B cell (primary cell): ENCODE results near the gene ZBTB24.
A peak's percentile ranks its signal among the peaks of the same experiment; 100 is the strongest.

ENCODE experiments used
- CTCF ChIP-seq: fragments of 200-600 bp; IDR thresholded peaks from one replicate; pipeline ENCODE4 v1.8.0; 2022; ENCODE audit warnings: antibody characterized with exemption, mild to moderate bottlenecking
- EZH2 ChIP-seq: IDR thresholded peaks from 2 replicates; pipeline ENCODE4 v1.6.1; 2012; ENCODE audit warnings: borderline replicate concordance, low read depth, mild to moderate bottlenecking, moderate library complexity, low read length; ENCODE audit not compliant: insufficient read depth, poor library complexity, severe bottlenecking

GRCh38 chr6:109456111-109456583, 26.9 kb downstream of the ZBTB24 start:
- TF ChIP-seq CTCF (peak; percentile 20), EZH2 (no peak)
